Measurements from ENCODE around the gene CADPS2.

GRCh38 chr7:122643250-122643649, 243.0 kb downstream of the CADPS2 start:
- TF ChIP-seq CTCF (IDR thresholded peaks at IDR 0.05) (no peak), POLR2A (IDR thresholded peaks at IDR 0.05) (no peak)
